Measurements from ENCODE around the gene GNPTAB. TPM values are rescaled to one million over a fixed set of nuclear protein-coding genes. Genes with fewer than 3 reads are reported as not detected.
A peak's percentile ranks its signal among the peaks of the same experiment; 100 is the strongest.

Gene GNPTAB
- total and polyA plus RNA-seq, 2 of the 13 experiments (the other 11 are each of a cell fraction or from before 2014, with no cell fraction given): 13.6 to 19.4 TPM

- TF ChIP-seq AFF4 (CRISPR knock-in tag; IDR thresholded peaks at IDR 0.05): peak; percentile 66; the same call in 1 of the 2 replicates
- 0 out of 2 replicates have a peak, but pooled peaks have one; percentile 42 for TF ChIP-seq ZNF274 (CRISPR knock-in tag; IDR thresholded peaks at IDR 0.05)
- TF ChIP-seq ZNF672 (CRISPR knock-in tag; IDR thresholded peaks at IDR 0.05): no peak; the same call in 1 of the 2 replicates
- no peak for TF ChIP-seq U2AF1 (optimal IDR thresholded peaks at IDR 0.05; ENCODE audit: low read depth, low read length)
- TF ChIP-seq ZNF550 (CRISPR knock-in tag; IDR thresholded peaks at IDR 0.05; ENCODE audit: borderline replicate concordance): no peak
- TF ChIP-seq TAF1 (CRISPR knock-in tag; IDR thresholded peaks at IDR 0.05): peak; percentile 57; the same call in 1 of the 2 replicates
- peak; percentile 27; the same call in 1 of the 2 replicates for TF ChIP-seq BRD4 (CRISPR knock-in tag; IDR thresholded peaks at IDR 0.05)
- TF ChIP-seq ZBTB7B (CRISPR knock-in tag; IDR thresholded peaks at IDR 0.05): peak; percentile 49
- TF ChIP-seq FOXO1 (CRISPR knock-in tag; IDR thresholded peaks at IDR 0.05): peak; percentile 18; the same call in 1 of the 2 replicates
- no peak for TF ChIP-seq CREBL2 (CRISPR knock-in tag; IDR thresholded peaks at IDR 0.05; ENCODE audit: borderline replicate concordance)
- TF ChIP-seq ZBTB2 (CRISPR knock-in tag; IDR thresholded peaks at IDR 0.05; ENCODE audit: low read depth): peak; percentile 11; the same call in 1 of the 2 replicates
- TF ChIP-seq ZNF362 (CRISPR knock-in tag; IDR thresholded peaks at IDR 0.05; ENCODE audit: borderline replicate concordance): no peak
- no peak for TF ChIP-seq TOE1 (CRISPR knock-in tag; IDR thresholded peaks at IDR 0.05)
- peak; percentile 52; the same call in 1 of the 2 replicates for TF ChIP-seq ZNF333 (CRISPR knock-in tag; IDR thresholded peaks at IDR 0.05; ENCODE audit: borderline replicate concordance)
- TF ChIP-seq NFKB2 (CRISPR knock-in tag; IDR thresholded peaks at IDR 0.05; ENCODE audit: borderline replicate concordance): 0 out of 2 replicates have a peak, but pooled peaks have one; percentile 38
- TF ChIP-seq KDM5A (IDR thresholded peaks at IDR 0.05; ENCODE audit: borderline replicate concordance, low read length): no peak
- TF ChIP-seq SIX4 (CRISPR knock-in tag; IDR thresholded peaks at IDR 0.05): peak; percentile 95
- TF ChIP-seq ZNF230 (CRISPR knock-in tag; IDR thresholded peaks at IDR 0.05): no peak
Measured at GRCh38 chr12:101697197-101697929, 133.4 kb downstream of the GNPTAB start, which contains the start of gene CHPT1 (continued).
